Osteocyte (in vitro differentiated cells): ENCODE data around the gene OTOF. TPM values are rescaled to one million over a fixed set of nuclear protein-coding genes. Genes with fewer than 3 reads are reported as not detected.

Experiments used
- DNase-seq: peaks from one replicate; pipeline ENCODE4 v3.0.0; 2021; ENCODE audit warnings: mixed read lengths; ENCODE audit not compliant: unreplicated experiment; ENCODE audit errors: extremely low spot score
- H3K27ac Mint-ChIP-seq: one replicate; pipeline ENCODE4 v1.8.0; 2021; ENCODE audit warnings: mild to moderate bottlenecking, mixed read lengths; ENCODE audit not compliant: unreplicated experiment
- H3K27me3 Mint-ChIP-seq: one replicate; pipeline ENCODE4 v1.8.0; 2021; ENCODE audit warnings: mixed read lengths; ENCODE audit not compliant: unreplicated experiment
- H3K36me3 Mint-ChIP-seq: one replicate; pipeline ENCODE4 v1.8.0; 2021; ENCODE audit warnings: mixed read lengths; ENCODE audit not compliant: unreplicated experiment
- H3K4me1 Mint-ChIP-seq: one replicate; pipeline ENCODE4 v1.8.0; 2021; ENCODE audit warnings: mixed read lengths; ENCODE audit not compliant: unreplicated experiment
- H3K4me3 Mint-ChIP-seq: one replicate; pipeline ENCODE4 v1.8.0; 2021; ENCODE audit warnings: mild to moderate bottlenecking, moderate library complexity, mixed read lengths; ENCODE audit not compliant: unreplicated experiment
- H3K9me3 Mint-ChIP-seq: one replicate; pipeline ENCODE4 v1.8.0; 2021; ENCODE audit warnings: mixed read lengths; ENCODE audit not compliant: unreplicated experiment
- total RNA-seq: library from RNA; stranded (reverse); gene quantifications from 2 replicates; pipeline ENCODE4 v1.2.1, GENCODE V29; 2021
- TF ChIP-seq, protein P1 (sequence below): fragments of 200-600 bp; sonication (generic); IDR thresholded peaks from 2 replicates; pipeline ENCODE4 v1.5.0; 2021; ENCODE audit warnings: antibody characterized with exemption, mild to moderate bottlenecking, moderate library complexity

Gene OTOF
- total RNA-seq, 1 donor from 2014 or later, result not detected

DNA sequence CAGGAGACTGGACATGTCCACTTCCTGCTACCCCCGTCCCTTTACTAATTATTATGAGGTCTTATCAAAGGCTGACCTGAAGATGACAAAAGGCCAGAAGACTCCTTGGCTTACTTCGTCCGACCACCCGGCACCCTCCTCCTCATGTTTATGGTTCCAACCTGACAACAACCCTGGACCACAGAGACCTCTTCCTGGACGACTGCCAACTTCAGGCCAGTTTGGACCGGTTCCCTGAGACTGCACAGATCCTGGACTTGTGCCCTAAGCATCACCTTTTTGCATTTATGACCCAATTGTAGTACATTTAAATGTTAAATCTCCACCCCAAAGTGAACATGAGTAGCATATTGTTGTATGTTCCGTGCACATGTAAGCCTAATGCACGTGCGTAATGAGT lies 70.4 kb downstream of the OTOF start:
- H3K36me3 Mint-ChIP-seq, result no peaks in the 10 kb centered on the region
- peaks cover 13% of the 10 kb centered on the region for H3K27me3 Mint-ChIP-seq
- no peak overlapping the region for H3K27ac Mint-ChIP-seq
- no peaks in the 10 kb centered on the region for H3K9me3 Mint-ChIP-seq
- no peak overlapping the region for H3K4me3 Mint-ChIP-seq
- no peaks in the 10 kb centered on the region for H3K4me1 Mint-ChIP-seq
- no peak for DNase-seq
- TF ChIP-seq, protein P1, sequence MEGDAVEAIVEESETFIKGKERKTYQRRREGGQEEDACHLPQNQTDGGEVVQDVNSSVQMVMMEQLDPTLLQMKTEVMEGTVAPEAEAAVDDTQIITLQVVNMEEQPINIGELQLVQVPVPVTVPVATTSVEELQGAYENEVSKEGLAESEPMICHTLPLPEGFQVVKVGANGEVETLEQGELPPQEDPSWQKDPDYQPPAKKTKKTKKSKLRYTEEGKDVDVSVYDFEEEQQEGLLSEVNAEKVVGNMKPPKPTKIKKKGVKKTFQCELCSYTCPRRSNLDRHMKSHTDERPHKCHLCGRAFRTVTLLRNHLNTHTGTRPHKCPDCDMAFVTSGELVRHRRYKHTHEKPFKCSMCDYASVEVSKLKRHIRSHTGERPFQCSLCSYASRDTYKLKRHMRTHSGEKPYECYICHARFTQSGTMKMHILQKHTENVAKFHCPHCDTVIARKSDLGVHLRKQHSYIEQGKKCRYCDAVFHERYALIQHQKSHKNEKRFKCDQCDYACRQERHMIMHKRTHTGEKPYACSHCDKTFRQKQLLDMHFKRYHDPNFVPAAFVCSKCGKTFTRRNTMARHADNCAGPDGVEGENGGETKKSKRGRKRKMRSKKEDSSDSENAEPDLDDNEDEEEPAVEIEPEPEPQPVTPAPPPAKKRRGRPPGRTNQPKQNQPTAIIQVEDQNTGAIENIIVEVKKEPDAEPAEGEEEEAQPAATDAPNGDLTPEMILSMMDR, result no peak

Other genes with a start within 250 kb of the OTOF start
- gene HADHA, start 233.5 kb downstream of the OTOF start, total RNA-seq, result 114 and 124 TPM in 2 replicates
- 93.1 and 98.5 TPM in 2 replicates for gene HADHB, start 233.2 kb downstream of the OTOF start, total RNA-seq
- gene SELENOI, start 132.0 kb downstream of the OTOF start, total RNA-seq, result 13.3 and 16.1 TPM in 2 replicates
- 0.24 and 0.56 TPM in 2 replicates for gene ADGRF3, start 131.3 kb downstream of the OTOF start, total RNA-seq
- gene DRC1, start 76.2 kb downstream of the OTOF start, total RNA-seq, result not detected in 2 replicates
- gene CIB4, start 163.2 kb upstream of the OTOF start, total RNA-seq, result not detected in 2 replicates
- gene KCNK3, start 214.6 kb upstream of the OTOF start, total RNA-seq, result 8.5 and 10.1 TPM in 2 replicates